T-helper 2 cell treated with Interferon-gamma antibody and Interleukin-4, amounts not matched to agents 5 μg/mL and 100 μg/mL, for 36 hours (primary cell): ENCODE results near the gene CBX8.

Source experiments
- DNase-seq: peaks from one replicate; pipeline ENCODE4 v3.0.0; 2021; ENCODE audit warnings: low spot score
- H3K27ac Mint-ChIP-seq: one replicate; pipeline ENCODE4 v1.8.0; 2021; ENCODE audit warnings: mild to moderate bottlenecking, mixed read lengths
- H3K27me3 Mint-ChIP-seq: one replicate; pipeline ENCODE4 v1.8.0; 2021; ENCODE audit warnings: low read depth, mixed read lengths
- H3K36me3 Mint-ChIP-seq: one replicate; pipeline ENCODE4 v1.8.0; 2021; ENCODE audit warnings: low read depth, mixed read lengths
- H3K4me1 Mint-ChIP-seq: one replicate; pipeline ENCODE4 v1.8.0; 2021; ENCODE audit warnings: low read depth, mixed read lengths
- H3K4me3 Mint-ChIP-seq: one replicate; pipeline ENCODE4 v1.8.0; 2022; ENCODE audit warnings: mild to moderate bottlenecking, moderate library complexity, mixed read lengths
- H3K9me3 Mint-ChIP-seq: one replicate; pipeline ENCODE4 v1.8.0; 2021; ENCODE audit warnings: mixed read lengths

Gene CBX8

DNA sequence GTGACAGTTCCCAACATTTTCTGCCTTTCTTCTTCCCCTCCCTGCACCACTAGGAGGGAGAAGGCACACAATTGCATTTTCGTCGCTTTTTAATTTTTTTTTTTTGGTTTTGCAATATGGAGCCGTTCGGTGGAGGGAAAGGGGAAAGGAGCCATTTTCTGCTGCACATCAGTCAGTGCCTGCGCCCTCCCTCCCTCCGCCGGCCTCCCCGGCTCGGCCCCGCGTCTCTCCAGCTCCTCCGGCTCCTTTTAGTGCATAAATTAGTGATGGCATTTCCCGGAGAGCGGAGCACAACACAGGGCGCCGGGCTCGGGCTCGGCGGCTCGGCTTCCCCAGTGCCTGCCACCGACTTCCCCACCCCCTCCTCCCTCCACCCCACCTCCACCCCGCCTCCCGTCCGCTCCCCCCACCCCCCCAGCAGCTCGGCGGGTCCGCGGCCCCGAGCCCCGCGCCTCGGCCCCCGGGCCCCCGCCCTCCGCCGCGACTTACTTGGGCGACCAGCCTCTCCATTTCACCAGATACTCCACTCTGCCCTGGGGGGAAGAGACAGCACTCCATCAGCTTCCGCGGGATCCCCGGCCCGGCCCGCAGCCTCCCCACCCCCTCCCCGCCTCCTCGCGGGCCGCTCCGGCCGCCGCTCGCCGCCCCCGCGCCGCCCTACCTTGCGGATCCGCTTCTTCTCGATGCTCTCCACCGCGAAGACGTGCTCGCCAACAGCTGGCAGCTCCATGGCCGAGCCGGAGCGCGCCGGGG is 41.8 kb upstream of the CBX8 start:
- Mint-ChIP-seq H3K9me3 (no peaks in the 10 kb centered on the region), H3K4me3 (peak overlapping the region; percentile 91), H3K4me1 (peaks cover 18% of the 10 kb centered on the region), H3K27ac (peak overlapping the region; percentile 91), H3K36me3 (peaks cover 27% of the 10 kb centered on the region), H3K27me3 (peaks cover 27% of the 10 kb centered on the region)
- peak; percentile 58 for DNase-seq

DNA sequence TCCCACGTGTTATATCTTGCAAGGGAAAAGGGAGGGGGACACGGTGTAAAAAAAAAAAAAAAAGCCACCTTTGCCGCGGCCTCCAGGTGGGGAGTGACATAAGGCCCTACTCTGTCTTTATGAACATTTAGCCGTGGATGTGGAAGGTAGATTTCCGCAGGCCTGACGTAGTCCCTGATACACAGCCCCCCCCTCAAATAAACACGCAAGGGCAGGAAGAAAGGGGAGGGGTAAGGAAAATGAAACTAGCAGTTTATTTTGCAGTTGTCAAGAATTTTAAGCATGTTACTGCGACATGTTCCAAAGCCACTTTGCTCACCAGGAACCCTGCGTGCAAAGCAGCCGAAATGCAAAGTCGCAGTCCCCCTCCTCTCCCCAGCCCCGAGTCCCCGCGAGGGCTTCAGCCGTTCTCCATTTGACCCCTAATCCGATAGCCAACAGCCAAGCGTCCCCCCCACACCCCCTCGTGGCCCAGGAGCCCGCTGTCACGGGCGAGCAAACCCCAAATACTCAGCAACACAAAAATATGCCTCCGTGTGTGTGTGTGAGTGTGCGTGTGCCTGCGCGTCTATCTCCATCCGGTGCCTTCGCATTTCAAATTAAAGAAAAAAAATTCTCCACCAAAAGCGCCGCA is 41.1 kb upstream of the CBX8 start:
- H3K36me3 Mint-ChIP-seq: peaks cover 29% of the 10 kb centered on the region
- no peak for DNase-seq
- H3K4me3 Mint-ChIP-seq: peak overlapping the region; percentile 91
- no peaks in the 10 kb centered on the region for H3K9me3 Mint-ChIP-seq
- H3K27me3 Mint-ChIP-seq: peaks cover 22% of the 10 kb centered on the region
- peak overlapping the region; percentile 91 for H3K27ac Mint-ChIP-seq
- H3K4me1 Mint-ChIP-seq: peaks cover 17% of the 10 kb centered on the region

DNA sequence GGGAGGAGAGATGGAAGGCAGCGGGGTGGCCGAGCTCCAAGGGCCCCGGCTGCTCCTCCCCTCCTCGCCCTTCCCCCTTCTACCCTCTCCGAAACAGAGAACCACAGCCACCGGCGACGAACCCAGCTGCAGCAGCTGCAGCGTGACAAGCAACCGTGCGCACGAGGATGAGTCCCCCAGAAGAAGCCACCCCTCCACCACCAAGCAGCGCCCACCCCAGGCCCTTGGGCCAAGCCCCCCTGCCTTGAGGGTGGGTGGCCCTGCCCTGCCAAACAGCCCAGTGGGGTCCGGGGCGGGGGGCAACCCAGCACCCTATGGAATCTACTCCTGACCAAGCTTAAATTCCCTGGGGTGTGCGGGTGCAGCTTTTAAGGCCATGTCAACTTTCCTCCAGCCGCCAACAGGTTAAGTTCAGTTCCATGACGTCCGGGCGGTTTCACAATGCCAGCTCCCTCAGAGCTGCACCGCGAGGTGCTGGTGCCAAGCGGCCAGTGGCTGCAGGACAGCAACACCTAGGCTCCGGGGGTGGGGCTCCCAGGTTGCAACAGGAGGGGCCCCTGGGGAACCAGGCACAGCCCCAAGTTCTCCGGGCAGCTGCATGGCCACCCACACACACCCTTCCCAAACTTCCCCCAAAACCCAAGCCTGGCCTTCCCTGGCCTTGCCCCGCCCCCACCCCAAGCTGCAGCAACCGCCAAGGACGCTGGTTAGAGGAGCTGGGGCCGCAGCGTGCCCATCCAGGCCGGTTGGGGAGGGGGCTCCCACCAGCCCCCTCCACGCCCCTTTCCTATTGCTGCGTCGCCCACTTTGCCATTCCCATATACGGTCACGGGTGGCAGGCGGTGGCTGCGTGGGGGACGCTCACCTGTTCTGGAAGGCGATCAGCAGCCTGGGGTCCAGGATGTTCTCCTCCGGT is 40.4 kb upstream of the CBX8 start:
- Mint-ChIP-seq H3K27ac (peak overlapping the region; percentile 91), H3K9me3 (no peaks in the 10 kb centered on the region)

DNA sequence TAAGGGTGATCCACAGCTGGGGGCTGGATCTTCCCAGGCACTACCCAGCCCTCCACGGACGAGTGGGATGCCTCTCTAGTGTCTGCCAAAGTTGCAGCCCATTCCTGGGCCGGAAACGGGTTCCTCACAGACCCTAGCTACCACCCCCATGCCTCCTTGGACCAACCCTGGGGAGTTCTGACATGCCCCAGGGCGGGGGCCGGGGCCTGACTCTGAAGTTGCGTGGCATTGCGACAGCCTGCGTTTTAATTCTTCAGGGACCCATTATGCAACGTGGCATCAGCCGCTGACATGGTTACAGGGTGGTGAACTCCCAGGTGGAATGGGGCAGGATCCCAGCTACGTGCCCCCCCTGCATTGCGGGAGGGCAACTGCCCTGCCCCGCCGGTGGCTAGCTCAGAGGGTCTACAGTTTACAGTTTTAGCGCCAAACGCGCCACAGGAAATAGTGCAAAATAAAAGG is 39.7 kb upstream of the CBX8 start:
- Mint-ChIP-seq H3K4me1 (peaks cover 11% of the 10 kb centered on the region), H3K36me3 (peaks cover 31% of the 10 kb centered on the region), H3K27me3 (peaks cover 10% of the 10 kb centered on the region), H3K27ac (peak overlapping the region; percentile 41), H3K4me3 (peak overlapping the region; percentile 91), H3K9me3 (no peaks in the 10 kb centered on the region)
- no peak for DNase-seq

More for the DNA sequence above, 40.4 kb upstream of the CBX8 start:
- Mint-ChIP-seq H3K4me3 (peak overlapping the region; percentile 91), H3K36me3 (peaks cover 31% of the 10 kb centered on the region), H3K4me1 (peaks cover 14% of the 10 kb centered on the region), H3K27me3 (peaks cover 15% of the 10 kb centered on the region)
- peak; percentile 52 for DNase-seq

DNA sequence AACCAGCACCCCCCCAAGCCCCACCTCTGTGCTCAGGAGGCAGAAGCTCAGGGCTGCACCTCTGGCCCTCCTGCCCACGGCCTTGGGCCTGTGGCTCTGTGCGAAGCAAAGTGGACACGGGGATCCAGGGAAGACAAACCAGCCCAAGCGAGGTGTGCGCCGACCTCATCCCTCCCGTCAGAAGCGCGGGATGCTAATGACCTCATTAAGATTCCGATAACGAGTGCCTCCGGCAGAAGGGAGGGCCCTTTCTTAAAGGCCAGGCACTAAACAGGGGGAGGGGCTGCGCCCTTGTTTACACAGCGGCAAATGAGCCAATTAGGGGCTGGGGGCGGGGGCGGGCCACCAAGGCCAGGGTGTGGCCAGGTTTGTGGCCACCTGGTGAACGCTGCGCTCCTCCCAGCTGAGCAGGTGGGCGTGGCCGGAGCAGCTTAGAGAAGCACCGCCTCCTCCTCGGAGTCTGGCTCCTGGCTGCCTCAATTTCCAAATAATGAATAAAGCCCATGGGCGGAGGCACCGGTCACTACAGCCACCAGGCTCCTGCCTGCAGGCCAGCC is 39.2 kb upstream of the CBX8 start:
- no peak for DNase-seq
- peaks cover 5% of the 10 kb centered on the region for H3K27me3 Mint-ChIP-seq
- H3K4me3 Mint-ChIP-seq: peak overlapping the region; percentile 5
- no peak overlapping the region for H3K27ac Mint-ChIP-seq
- peaks cover 31% of the 10 kb centered on the region for H3K36me3 Mint-ChIP-seq
- H3K9me3 Mint-ChIP-seq: no peaks in the 10 kb centered on the region
- H3K4me1 Mint-ChIP-seq: peaks cover 11% of the 10 kb centered on the region

DNA sequence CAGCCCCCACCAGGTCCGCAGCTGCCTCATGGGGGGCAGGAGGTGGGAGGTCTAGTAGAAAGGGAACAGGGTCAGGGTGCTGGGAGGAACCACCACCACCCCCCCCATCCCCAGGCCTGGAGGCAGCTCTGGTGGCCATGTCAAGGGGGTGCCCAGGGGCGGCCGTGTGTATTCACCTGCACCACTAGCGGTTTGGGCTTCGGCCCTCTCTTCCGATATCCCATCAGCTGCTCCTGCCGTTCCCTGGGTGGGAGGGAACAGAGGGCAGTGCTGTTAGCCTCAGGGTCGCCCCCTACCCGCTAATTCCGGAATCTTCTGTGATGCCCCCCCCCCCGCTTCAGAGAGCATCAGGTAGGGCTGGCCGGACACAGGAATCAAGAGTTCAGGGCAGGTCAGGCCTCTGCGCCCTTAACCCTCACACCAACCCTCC is 38.6 kb upstream of the CBX8 start:
- peak overlapping the region; percentile 5 for H3K4me3 Mint-ChIP-seq
- peaks cover 13% of the 10 kb centered on the region for H3K4me1 Mint-ChIP-seq
- no peaks in the 10 kb centered on the region for H3K9me3 Mint-ChIP-seq
- peaks cover 3% of the 10 kb centered on the region for H3K27me3 Mint-ChIP-seq
- peaks cover 31% of the 10 kb centered on the region for H3K36me3 Mint-ChIP-seq
- no peak overlapping the region for H3K27ac Mint-ChIP-seq
- DNase-seq: no peak

DNA sequence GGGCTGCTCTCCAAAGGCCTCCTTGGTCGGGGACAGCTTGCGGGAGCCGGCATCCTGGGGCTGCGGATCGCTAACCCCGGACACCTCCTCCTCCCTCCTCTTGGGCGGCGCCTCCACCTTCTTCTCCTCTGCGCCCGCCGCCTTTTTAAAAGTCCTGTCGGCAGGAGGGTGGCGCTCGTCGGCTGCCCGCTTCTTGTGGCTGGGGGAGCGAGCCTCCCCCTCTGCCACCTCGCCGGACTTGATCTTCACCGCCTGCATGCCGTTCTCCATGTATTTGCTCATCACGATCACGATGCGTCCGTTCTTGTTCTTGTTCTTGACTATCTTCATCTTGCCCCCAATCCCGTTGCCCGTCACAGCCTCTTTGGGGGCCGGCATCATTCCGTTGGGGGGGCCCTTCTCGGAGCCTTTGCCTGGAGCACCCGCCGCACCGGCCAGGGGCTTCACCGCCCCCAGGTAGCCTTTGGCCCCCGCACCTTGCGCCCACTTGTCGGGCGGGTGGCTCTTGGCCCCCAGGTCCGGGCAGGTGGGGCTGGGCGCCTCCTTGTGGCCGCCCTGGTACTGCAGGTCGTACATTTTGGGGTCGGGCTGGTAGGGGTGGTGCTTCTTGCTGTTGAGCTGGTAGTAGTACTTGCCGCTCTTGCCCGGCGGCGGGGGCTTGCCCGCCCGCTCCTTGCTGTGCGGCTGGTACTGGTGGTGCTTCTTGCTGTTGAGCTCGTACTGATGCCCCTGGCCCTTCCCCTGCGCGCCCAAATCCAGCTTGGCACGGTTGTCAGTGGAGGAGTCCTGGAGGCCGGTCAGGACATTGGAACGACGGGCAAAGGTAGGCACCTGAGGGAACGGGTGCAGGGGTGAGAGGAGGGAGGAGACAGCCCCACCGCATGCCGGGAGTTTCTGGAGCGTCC is 37.9 kb upstream of the CBX8 start:
- Mint-ChIP-seq H3K4me3 (peak overlapping the region; percentile 7), H3K36me3 (peaks cover 31% of the 10 kb centered on the region), H3K4me1 (peaks cover 15% of the 10 kb centered on the region), H3K27me3 (peaks cover under 1% of the 10 kb centered on the region), H3K27ac (no peak overlapping the region), H3K9me3 (no peaks in the 10 kb centered on the region)
- no peak for DNase-seq

DNA sequence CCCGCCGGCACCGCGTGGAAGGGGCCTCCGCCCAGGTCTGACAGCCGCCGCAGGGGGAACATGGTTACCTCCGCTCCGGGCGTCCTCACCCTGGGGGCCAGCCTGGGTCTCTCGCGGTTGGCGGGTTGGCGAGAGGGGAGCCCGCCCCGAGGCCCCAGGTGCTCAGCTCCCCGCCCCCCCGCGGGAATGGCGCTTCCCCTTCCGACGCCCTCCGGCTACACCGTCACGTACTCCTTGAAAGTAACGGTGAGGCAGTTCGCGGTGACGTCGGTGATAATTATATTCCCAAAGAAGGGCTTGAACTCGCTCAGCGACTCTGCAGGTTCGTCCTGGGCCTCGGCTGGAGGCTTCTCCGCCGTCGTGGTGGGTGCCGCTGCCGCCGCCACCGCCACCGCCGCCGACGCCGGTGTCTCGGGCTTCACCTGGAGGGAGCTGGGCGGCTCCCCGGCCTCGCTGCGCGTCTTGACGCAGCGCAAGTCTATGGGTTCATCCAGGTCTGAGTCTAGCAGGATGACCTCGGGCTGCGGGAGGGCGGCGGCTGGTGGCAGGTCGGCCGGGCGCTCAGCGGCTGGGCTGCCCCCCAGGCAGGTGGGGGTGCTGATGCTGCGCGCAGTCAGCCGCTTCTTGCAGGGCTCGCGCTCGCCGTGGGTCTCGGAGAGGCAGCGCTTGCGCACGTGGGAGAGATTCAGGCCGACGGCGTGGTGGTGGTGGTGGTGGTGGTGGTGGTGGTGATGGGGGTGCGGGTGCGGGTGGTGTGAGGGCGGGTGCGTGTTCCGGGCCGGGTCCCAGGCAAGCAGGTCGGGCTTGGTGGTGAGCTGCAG is 37.1 kb upstream of the CBX8 start:
- Mint-ChIP-seq H3K4me3 (no peak overlapping the region), H3K9me3 (no peaks in the 10 kb centered on the region), H3K27ac (no peak overlapping the region), H3K4me1 (peaks cover 19% of the 10 kb centered on the region), H3K36me3 (peaks cover 31% of the 10 kb centered on the region), H3K27me3 (no peaks in the 10 kb centered on the region)
- DNase-seq: no peak

DNA sequence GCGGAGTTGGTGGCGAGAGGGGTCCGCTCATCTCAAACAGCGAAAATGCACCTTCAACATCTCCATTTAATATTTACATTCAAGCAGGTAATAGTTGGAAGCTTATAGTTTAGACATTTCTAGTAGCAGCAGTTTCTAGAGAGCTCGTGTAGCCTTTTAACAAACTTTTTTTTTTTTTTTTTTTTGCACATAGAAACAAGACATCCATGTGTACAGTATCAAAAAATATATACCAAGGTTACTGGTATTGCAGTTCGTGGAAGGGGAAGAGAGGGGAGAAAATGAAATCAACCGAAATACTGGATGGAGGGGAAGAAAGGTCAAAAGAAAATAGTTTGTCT is 36.2 kb upstream of the CBX8 start:
- no peaks in the 10 kb centered on the region for H3K27me3 Mint-ChIP-seq
- H3K36me3 Mint-ChIP-seq: peaks cover 27% of the 10 kb centered on the region
- H3K4me3 Mint-ChIP-seq: peak overlapping the region; percentile 10
- no peaks in the 10 kb centered on the region for H3K9me3 Mint-ChIP-seq
- DNase-seq: no peak
- H3K4me1 Mint-ChIP-seq: peaks cover 24% of the 10 kb centered on the region
- no peak overlapping the region for H3K27ac Mint-ChIP-seq

DNA sequence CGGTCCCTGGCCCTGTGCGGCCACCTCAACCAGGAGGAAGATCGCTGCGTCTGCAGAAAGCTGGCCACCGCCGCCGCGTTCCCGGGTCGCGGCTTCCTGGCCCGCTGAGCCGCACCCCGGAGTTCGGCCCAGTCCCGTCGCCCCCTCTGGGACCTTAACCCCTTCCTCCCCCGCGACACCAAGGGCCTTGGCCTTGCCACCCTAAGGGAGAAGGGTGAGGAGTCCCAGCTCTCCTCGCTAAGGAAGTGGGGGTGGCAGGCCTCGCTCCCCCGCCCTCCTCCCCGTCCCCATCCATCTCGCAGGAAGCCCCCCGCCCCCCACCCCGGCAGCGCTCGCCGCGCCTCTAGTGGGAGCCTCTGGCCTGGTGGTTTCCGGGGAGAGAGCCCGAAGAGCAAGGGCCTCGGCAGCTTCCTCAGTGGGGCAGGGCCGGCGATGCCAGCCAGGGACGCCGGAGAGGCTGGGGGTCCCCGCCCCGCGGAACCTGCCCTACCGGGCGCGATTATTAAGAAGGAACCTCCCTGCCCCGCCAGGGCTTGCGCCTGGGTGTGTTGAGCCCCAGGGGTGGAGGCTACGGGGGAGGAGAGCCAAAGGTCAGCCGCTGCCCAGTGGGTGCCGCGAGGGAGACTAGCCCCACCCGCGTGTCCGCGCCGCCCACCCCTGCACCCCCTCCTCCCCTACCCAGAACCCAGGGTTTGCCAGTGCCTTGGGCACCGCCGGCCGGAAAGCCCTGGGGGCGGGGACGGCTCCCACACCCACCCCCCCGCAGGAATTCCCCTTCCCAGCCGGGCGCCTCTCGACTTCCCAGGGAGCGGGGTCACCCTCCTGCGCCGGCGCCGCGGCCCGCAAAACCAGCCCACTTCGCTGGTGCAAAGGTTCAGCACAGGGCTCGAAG is 35.6 kb upstream of the CBX8 start:
- peak overlapping the region; percentile 10 for H3K4me3 Mint-ChIP-seq
- H3K27ac Mint-ChIP-seq: no peak overlapping the region
- no peak for DNase-seq
- no peaks in the 10 kb centered on the region for H3K9me3 Mint-ChIP-seq
- H3K36me3 Mint-ChIP-seq: peaks cover 21% of the 10 kb centered on the region
- H3K27me3 Mint-ChIP-seq: no peaks in the 10 kb centered on the region
- H3K4me1 Mint-ChIP-seq: peaks cover 21% of the 10 kb centered on the region

DNA sequence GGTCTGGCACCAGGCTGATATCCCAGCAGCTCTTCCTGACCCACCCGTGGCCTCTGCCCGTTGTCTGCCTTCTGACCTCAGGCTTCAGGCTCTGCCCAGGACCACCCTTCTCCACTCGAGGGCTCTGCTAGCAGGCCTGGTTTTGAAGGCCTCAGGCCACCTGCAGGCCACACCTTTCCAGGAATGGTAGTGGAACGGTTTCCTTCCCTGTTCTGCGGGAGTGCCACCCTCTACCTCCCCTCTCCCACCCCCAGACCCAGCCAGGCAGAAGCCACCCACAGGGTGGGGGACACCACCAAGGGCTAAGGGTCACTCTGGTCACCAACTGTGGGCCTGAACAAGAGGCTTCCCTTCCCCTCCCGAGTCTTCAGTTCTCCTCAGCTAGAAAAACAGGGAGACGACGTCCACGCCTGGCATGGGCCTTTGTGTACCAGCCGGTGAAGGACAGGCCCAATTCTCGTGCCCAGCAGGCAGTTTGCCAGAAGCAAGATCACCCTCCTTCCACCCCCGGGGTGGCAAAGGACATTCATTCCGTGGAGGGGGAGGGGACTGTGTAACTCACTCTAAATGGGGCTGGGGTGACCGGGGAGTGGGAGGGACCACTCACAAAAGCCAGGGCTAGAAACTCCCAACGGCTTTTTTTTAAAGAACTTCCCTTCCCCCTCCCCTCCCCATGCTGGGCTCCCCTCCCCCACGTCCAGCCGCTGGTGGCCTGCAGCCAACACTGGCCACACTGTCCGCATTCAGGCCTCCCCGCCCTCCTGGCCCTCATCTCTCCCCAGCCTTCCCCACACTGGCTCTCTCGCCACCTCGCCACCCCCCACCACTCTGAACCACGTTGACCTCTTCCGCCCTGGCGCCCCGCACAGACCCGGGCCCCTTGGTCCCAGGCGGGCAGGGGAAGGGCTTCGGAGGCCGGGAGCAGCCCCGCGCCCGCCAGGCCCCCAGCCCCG is 34.7 kb upstream of the CBX8 start:
- Mint-ChIP-seq H3K4me1 (peaks cover 25% of the 10 kb centered on the region), H3K36me3 (peaks cover 17% of the 10 kb centered on the region), H3K9me3 (no peaks in the 10 kb centered on the region), H3K4me3 (no peak overlapping the region), H3K27ac (no peak overlapping the region), H3K27me3 (no peaks in the 10 kb centered on the region)
- no peak for DNase-seq
